ENCODE measurements around the gene GALNT10.

Gene GALNT10

DNA sequence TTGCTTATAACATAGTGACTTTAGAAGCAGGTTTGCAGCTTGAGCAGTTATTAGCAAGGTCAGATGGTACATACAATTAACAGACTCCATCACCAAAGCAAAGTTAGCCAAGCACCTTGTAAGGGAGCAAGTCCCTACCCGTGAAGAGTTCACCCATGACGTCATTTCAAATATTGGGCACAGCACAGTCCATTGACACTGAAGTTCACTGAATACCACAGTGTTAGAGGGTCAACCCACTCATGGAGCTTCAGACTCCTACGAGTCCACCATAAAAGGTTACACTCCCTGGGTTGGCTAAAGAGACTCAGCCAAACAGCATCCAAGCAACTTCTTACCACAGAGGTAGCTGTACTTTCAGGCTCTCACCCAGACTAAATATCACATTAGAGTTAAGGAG lies 77.5 kb downstream of the GALNT10 start:
- no peak for DNase-seq

- DNase-seq, result no peak
These were observed 78.9 kb downstream of the GALNT10 start for GRCh38 chr5:154269414-154269813.

GRCh38 chr5:154271466-154271865 lies 80.9 kb downstream of the GALNT10 start:
- no peak for DNase-seq

DNA sequence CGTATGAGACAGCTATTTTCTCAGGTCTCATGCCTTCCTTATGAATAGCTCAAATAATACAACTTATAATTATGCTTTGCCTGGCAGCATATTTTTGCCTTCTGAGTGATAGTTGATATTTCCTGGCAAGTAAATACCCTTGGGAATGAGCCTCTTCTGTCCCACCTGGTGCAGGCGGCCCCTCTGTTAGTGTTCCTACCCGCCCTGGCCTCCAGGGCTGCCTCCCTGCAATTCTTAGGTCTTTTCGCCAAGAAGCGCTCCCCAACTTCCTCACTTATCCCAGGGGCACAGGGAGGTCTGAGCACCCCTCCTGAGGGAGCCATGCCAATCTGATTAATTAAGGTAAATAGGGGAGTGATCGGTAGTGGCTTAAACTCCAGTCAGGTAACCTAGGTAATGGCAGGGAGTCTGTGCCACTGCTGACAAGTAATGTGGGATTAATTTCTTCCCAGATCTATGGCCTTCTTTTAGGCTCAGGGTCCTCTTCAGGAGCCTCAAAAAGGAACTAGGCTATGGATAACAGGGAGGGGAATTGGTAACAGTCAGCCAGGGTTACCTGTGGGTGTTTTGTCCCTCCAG lies 81.5 kb downstream of the GALNT10 start:
- no peak for DNase-seq

DNA sequence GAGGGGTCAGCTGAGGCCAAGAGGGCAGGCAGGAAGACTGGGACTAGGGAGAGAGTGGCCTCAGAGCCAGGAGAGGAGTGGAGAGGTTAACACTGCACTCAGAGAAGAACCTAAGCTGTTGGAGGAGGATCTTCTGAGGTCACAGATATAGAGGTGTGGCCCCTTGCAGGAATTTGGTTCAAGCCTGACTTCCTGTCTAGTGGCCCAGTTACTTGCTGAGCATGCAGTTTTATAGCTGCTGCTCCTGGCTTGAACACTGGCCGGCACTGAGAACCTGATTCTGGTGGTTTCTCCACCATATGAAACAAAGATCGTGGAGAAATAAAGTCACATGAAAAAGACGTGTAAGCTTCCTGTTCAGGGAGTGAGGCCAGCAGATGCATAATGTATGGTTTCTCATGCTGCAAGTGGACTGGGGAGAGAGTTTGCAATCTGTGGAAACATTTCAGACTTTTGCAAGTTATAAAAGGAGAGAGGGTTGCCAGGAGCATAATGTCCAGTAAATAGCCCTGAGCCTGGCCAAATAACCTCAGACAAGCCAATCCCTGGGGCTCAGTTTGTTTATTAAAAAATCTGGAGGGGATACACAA lies 82.6 kb downstream of the GALNT10 start:
- no peak for DNase-seq

- no peak for DNase-seq
These were observed 83.7 kb downstream of the GALNT10 start for GRCh38 chr5:154273963-154274827.

DNA sequence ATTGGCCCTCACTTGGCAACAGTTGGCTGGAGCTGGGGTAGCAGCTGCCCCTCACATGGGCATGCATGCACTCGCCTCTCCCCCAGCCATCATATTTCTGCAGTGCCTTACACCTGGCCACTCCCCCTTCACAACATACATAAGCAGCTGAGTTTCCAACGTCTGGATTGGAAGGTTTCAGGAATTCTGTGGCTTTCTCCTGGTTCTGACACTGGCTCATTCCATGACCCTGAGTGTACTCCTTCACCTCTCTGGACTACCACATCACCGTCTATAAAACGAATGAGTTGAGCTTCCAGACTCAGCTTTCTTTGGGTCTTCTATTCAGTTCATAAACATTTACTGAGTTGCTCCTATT lies 84.3 kb downstream of the GALNT10 start:
- no peak for DNase-seq

GRCh38 chr5:154275566-154275965 lies 85.0 kb downstream of the GALNT10 start:
- DNase-seq, result no peak

- DNase-seq, result no peak
These were observed 85.9 kb downstream of the GALNT10 start for GRCh38 chr5:154276261-154276972.

DNA sequence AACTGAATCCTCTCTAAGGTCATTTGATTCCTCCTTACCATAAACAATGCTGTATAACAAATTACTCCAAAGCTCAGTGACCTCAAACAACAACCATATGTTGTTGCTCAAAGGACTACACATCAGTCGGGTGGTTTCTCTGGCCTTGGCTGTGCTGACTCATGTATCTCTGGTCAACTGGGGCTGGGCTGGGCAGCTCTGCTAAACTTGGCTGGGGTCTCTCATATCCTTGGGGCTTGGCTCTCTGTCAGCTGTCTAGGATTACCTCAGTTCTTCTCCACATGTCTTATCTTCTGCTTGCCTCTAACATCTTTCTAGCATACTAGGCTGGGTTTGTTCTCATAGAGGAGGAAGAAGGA lies 86.4 kb downstream of the GALNT10 start:
- no peak for DNase-seq

GRCh38 chr5:154277499-154277898 lies 87.0 kb downstream of the GALNT10 start:
- no peak for DNase-seq

DNA sequence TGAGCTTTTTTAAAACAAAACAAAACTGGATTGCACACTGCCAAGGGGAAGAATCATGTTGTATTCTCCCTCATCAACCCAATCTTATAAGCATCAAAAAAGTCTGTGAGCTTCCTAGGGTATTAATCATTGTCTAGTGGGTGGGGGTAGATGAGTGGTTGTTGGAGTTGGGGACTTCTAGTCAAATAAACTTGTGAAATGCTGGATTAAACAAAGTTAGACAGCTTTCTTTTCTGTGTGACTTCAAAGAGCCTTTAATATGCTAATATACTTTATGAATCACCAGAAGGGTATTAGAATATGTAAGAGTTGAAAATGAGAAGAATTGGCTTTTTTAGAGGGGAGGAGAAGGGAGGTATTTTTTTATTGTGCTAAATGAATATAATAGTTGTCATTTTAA lies 87.7 kb downstream of the GALNT10 start:
- no peak for DNase-seq

DNA sequence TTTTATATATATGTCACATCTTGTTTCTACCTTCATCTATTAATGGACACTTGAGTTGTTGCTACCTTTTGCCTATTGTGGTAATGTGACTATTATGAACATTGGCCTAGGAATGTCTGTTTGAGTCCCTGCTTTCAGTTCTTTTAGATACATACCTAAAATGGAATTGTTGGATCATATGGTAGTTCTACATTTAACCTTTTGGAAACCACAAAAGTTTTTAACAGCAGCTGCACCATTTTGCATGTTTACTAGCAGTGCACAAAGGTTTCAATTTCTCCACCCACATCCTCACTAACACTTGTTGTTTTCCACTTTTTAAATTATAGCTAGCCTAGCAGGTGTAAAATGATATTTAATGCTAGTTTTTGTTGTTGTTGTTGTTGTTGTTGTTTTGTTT lies 88.4 kb downstream of the GALNT10 start:
- no peak for DNase-seq

- no peak for DNase-seq
These were observed 93.9 kb downstream of the GALNT10 start for GRCh38 chr5:154284433-154284832.

GRCh38 chr5:154285661-154286408 lies 95.3 kb downstream of the GALNT10 start:
- DNase-seq, result no peak

- DNase-seq, result no peak
These were observed 96.0 kb downstream of the GALNT10 start for GRCh38 chr5:154286557-154286956.

GRCh38 chr5:154287136-154287535 lies 96.6 kb downstream of the GALNT10 start:
- DNase-seq, result no peak

GRCh38 chr5:154288145-154288544 lies 97.6 kb downstream of the GALNT10 start:
- no peak for DNase-seq

GRCh38 chr5:154291917-154292316 lies 101.4 kb downstream of the GALNT10 start:
- no peak for DNase-seq

GRCh38 chr5:154293219-154293618 lies 102.7 kb downstream of the GALNT10 start:
- DNase-seq, result no peak

DNA sequence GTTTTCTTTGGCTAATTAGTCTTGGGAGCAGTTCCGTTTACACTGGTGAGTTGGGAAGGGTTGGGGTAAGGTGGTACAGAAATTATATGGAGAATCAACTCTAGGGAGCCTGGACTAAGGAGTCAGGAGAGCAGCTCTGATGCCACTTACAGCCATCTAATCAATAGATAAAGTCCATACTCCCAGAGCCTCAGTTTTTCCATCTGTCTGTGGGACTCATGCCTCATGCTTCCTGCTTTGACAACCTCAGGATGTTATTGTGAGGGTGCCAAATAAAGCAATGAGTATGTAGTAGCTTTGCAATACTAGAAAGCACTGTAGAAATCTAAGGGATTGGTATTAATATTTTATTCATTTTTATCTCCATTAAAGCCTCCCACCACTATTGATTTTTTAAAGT lies 105.0 kb downstream of the GALNT10 start:
- DNase-seq, result no peak

GRCh38 chr5:154296525-154297159 lies 106.1 kb downstream of the GALNT10 start:
- DNase-seq, result no peak

GRCh38 chr5:154298065-154298464 lies 107.5 kb downstream of the GALNT10 start:
- DNase-seq, result no peak
